A549 (cell line): Measurements from ENCODE around the gene SNX6. TPM values are rescaled to one million over a fixed set of nuclear protein-coding genes. Genes with fewer than 3 reads are reported as not detected.

ENCODE experiments used
- polyA plus RNA-seq, 4 experiments: library from polyadenylated mRNA; depleted of rRNA in 3 of 4; stranded (reverse); fragments of >200 nt; fragmentation: RNase III in 1 of 4; extraction: RNeasy Plus Mini Kit Qiagen cat#74134 plus additional on column Dnase treatment in 1 of 4; gene quantifications; 2 replicates in 3 of 4; 3 replicates in 1 of 4; pipeline ENCODE4 v1.2.3, GENCODE V29; 2011 to 2017
- small RNA-seq, 6 experiments: library from RNA; depleted of rRNA; stranded (forward); fragments of <200 nt; gene quantifications; one replicate each; pipeline ENCODE3, GENCODE V24; 2012

Gene SNX6
- polyA plus RNA-seq, 2 of the 4 experiments (the other 2 are of a cell fraction): 149 to 174 TPM

Small RNA genes lying within 50 kb of the gene (small RNA-seq; reads per million reads assigned to genes)
- gene RNU1-27P: 0 reads per million in 6 experiments
- gene RNU1-28P: 0 reads per million in 6 experiments
- 0 reads per million in 6 experiments for gene RNU6-1261P

Other genes with a start within 250 kb of the SNX6 start
- gene SPTSSA, start 167.9 kb downstream of the SNX6 start, polyA plus RNA-seq (2011; rRNA removed): 91.6 and 105 TPM in 2 replicates
- 35.6 to 68.0 TPM (median 65.3 TPM) in 3 replicates for gene SPTSSA, start 167.9 kb downstream of the SNX6 start, polyA plus RNA-seq (2017; fragmentation: RNase III; extraction: RNeasy Plus Mini Kit Qiagen cat#74134 plus additional on column Dnase treatment)
- 62.3 and 93.0 TPM in 2 replicates for gene EAPP, start 90.4 kb downstream of the SNX6 start, polyA plus RNA-seq (2011; rRNA removed)
- gene EAPP, start 90.4 kb downstream of the SNX6 start, polyA plus RNA-seq (2017; fragmentation: RNase III; extraction: RNeasy Plus Mini Kit Qiagen cat#74134 plus additional on column Dnase treatment): 41.2 to 49.1 TPM (median 44.6 TPM) in 3 replicates
- gene CFL2, start 84.4 kb upstream of the SNX6 start, polyA plus RNA-seq (2011; rRNA removed): 144 and 167 TPM in 2 replicates
- 105 to 116 TPM (median 105 TPM) in 3 replicates for gene CFL2, start 84.4 kb upstream of the SNX6 start, polyA plus RNA-seq (2017; fragmentation: RNase III; extraction: RNeasy Plus Mini Kit Qiagen cat#74134 plus additional on column Dnase treatment)
- 35.0 and 38.2 TPM in 2 replicates for gene BAZ1A, start 245.2 kb upstream of the SNX6 start, polyA plus RNA-seq (2011; rRNA removed)
- 32.4 to 33.7 TPM (median 32.9 TPM) in 3 replicates for gene BAZ1A, start 245.2 kb upstream of the SNX6 start, polyA plus RNA-seq (2017; fragmentation: RNase III; extraction: RNeasy Plus Mini Kit Qiagen cat#74134 plus additional on column Dnase treatment)